H1 (cell line): ENCODE results near the gene MNAT1. TPM values are rescaled to one million over a fixed set of nuclear protein-coding genes. Genes with fewer than 3 reads are reported as not detected.

Experiments
- CTCF ChIA-PET: fragments of 300-600 bp; sonication (Branson Sonifier 250); formaldehyde crosslinking; loops from one replicate; lab custom pipeline; 2021; ENCODE audit not compliant: partially characterized antibody; lab: Charles Lee
- POLR2A ChIA-PET: fragments of 300-600 bp; sonication (Branson Sonifier 250); formaldehyde crosslinking; loops from one replicate; lab custom pipeline; 2021; ENCODE audit warnings: inconsistent platforms; ENCODE audit not compliant: partially characterized antibody; lab: Charles Lee
- DNase-seq, 2 experiments: peaks; one replicate each; pipeline versions ENCODE4 v3.0.0 to v3.0.0-alpha.2; 2010 to 2022; ENCODE audit warnings: low spot score in 2 of 2, low read depth in 1 of 2, mixed read lengths in 1 of 2
- FAIRE-seq: peaks from 2 replicates; lab custom pipeline; 2011; peaks lifted over from hg19 to GRCh38; lab: Jason Lieb, UNC
- H2AFZ ChIP-seq: 2 replicates; pipeline ENCODE4 v1.8.1; 2012; ENCODE audit warnings: low read length, inconsistent platforms
- H2AK5ac ChIP-seq: 2 replicates; pipeline ENCODE4 v1.6.1; 2013; ENCODE audit warnings: low read depth, low read length
- H2BK120ac ChIP-seq: replicated peaks from 2 replicates; pipeline ENCODE3; 2013; ENCODE audit warnings: low read depth, low read length, inconsistent platforms
- H2BK12ac ChIP-seq: 2 replicates; pipeline ENCODE4 v1.6.1; 2013; ENCODE audit warnings: low read depth, low read length
- H2BK15ac ChIP-seq: 2 replicates; pipeline ENCODE4 v1.6.1; 2013; ENCODE audit warnings: low read length
- H2BK20ac ChIP-seq: 2 replicates; pipeline ENCODE4 v1.6.1; 2013; ENCODE audit warnings: low read length
- H2BK5ac ChIP-seq: 2 replicates; pipeline ENCODE4 v1.6.1; 2013; ENCODE audit warnings: low read depth, low read length
- H3K14ac ChIP-seq: 2 replicates; pipeline ENCODE4 v1.6.1; 2013; ENCODE audit warnings: inconsistent platforms; ENCODE audit not compliant: insufficient read length
- H3K18ac ChIP-seq: 2 replicates; pipeline ENCODE4 v1.6.1; 2013; ENCODE audit warnings: low read length; ENCODE audit errors: extremely low read depth
- H3K23ac ChIP-seq: 2 replicates; pipeline ENCODE4 v1.6.1; 2013; ENCODE audit warnings: inconsistent platforms; ENCODE audit not compliant: insufficient read length
- H3K23me2 ChIP-seq: 2 replicates; pipeline ENCODE4 v1.6.1; 2013; ENCODE audit warnings: low read depth, low read length
- H3K27ac ChIP-seq: 2 replicates; pipeline ENCODE4 v1.6.1; 2011; ENCODE audit warnings: low read depth, low read length, inconsistent platforms
- H3K27me3 ChIP-seq, 4 experiments: replicated peaks in 1 of 4; 1 replicate in 1 of 4; 2 replicates in 3 of 4; pipeline versions ENCODE4 v1.6.1 to v1.8.1; 2011 to 2013; ENCODE audit warnings: low read length in 3 of 4, mild to moderate bottlenecking in 3 of 4, inconsistent platforms in 2 of 4, mixed read lengths in 2 of 4, moderate library complexity in 1 of 4; ENCODE audit not compliant: control insufficient read depth in 3 of 4, insufficient read depth in 3 of 4; ENCODE audit errors: extremely low read depth in 1 of 4
- H3K36me3 ChIP-seq, 4 experiments: 2 replicates each; pipeline versions ENCODE4 v1.6.1 to v1.8.1; 2011 to 2013; ENCODE audit warnings: mild to moderate bottlenecking in 4 of 4, low read length in 3 of 4, moderate library complexity in 2 of 4, control low read depth in 1 of 4, inconsistent platforms in 1 of 4; ENCODE audit not compliant: insufficient read depth in 4 of 4, control insufficient read depth in 2 of 4
- H3K4ac ChIP-seq: replicated peaks from 2 replicates; pipeline ENCODE3; 2013; ENCODE audit warnings: low read length, low read depth, mixed read lengths, inconsistent platforms; ENCODE audit not compliant: insufficient read length
- H3K4me1 ChIP-seq, 4 experiments: replicated peaks in 1 of 4; 1 replicate in 1 of 4; 2 replicates in 3 of 4; pipeline versions ENCODE4 v1.6.1 to v1.8.1; 2011 to 2013; ENCODE audit warnings: low read length in 3 of 4, inconsistent platforms in 2 of 4, mixed read lengths in 1 of 4; ENCODE audit not compliant: insufficient read depth in 4 of 4, control insufficient read depth in 3 of 4
- H3K4me2 ChIP-seq, 2 experiments: 2 replicates each; pipeline versions ENCODE4 v1.6.1 to v1.8.1; 2011 to 2013; ENCODE audit warnings: low read depth in 2 of 2, low read length in 2 of 2, control low read depth in 1 of 2, inconsistent platforms in 1 of 2, mild to moderate bottlenecking in 1 of 2; ENCODE audit not compliant: insufficient read depth in 1 of 2
- H3K4me3 ChIP-seq, 4 experiments: fragments of 200-600, 300-600 bp in 1 of 4; sonication (generic), shearing (Covaris generic), sonication (Bioruptor Twin) in 1 of 4; 2 replicates each; pipeline versions ENCODE4 v1.5.1 to v1.8.1; 2011 to 2016; ENCODE audit warnings: low read length in 4 of 4, low read depth in 3 of 4, control low read depth in 2 of 4, inconsistent platforms in 2 of 4, mild to moderate bottlenecking in 2 of 4, mixed read lengths in 1 of 4, moderate library complexity in 1 of 4; ENCODE audit not compliant: insufficient read depth in 2 of 4; ENCODE audit errors: extremely low read depth in 1 of 4
- H3K56ac ChIP-seq: replicated peaks from 2 replicates; pipeline ENCODE3; 2013; ENCODE audit warnings: low read depth, mild to moderate bottlenecking, mixed read lengths, low read length, inconsistent platforms; ENCODE audit not compliant: insufficient read length
- H3K79me1 ChIP-seq: 2 replicates; pipeline ENCODE4 v1.6.1; 2013; ENCODE audit warnings: low read depth, low read length, control low read depth
- H3K79me2 ChIP-seq, 2 experiments: 2 replicates each; pipeline versions ENCODE4 v1.6.1 to v1.8.1; 2012 to 2013; ENCODE audit warnings: low read length in 2 of 2, mild to moderate bottlenecking in 2 of 2, inconsistent platforms in 1 of 2; ENCODE audit not compliant: insufficient read depth in 2 of 2, control insufficient read depth in 1 of 2
- H3K9ac ChIP-seq, 4 experiments: replicated peaks in 1 of 4; 1 replicate in 1 of 4; 2 replicates in 3 of 4; pipeline versions ENCODE4 v1.6.1 to v1.8.1; 2011 to 2013; ENCODE audit warnings: low read depth in 3 of 4, low read length in 3 of 4, control low read depth in 2 of 4, mild to moderate bottlenecking in 2 of 4, moderate library complexity in 2 of 4, inconsistent platforms in 1 of 4; ENCODE audit errors: extremely low read depth in 1 of 4
- H3K9me3 ChIP-seq, 2 experiments: 2 replicates each; pipeline versions ENCODE4 v1.6.1 to v1.8.1; 2012 to 2013; ENCODE audit warnings: mild to moderate bottlenecking in 2 of 2, moderate library complexity in 2 of 2, control low read depth in 1 of 2, inconsistent platforms in 1 of 2, low read depth in 1 of 2, low read length in 1 of 2, mixed read lengths in 1 of 2; ENCODE audit not compliant: insufficient read depth in 2 of 2
- H4K20me1 ChIP-seq, 2 experiments: replicated peaks in 1 of 2; 2 replicates each; pipeline versions ENCODE3 to v1.8.1; 2011 to 2013; ENCODE audit warnings: inconsistent platforms in 2 of 2, low read length in 2 of 2, mild to moderate bottlenecking in 1 of 2; ENCODE audit not compliant: insufficient read depth in 2 of 2, control insufficient read depth in 1 of 2
- H4K5ac ChIP-seq: 2 replicates; pipeline ENCODE4 v1.6.1; 2013; ENCODE audit warnings: low read length, low read depth, mixed read lengths, inconsistent platforms; ENCODE audit not compliant: insufficient read length
- H4K8ac ChIP-seq: 2 replicates; pipeline ENCODE4 v1.8.0; 2013; ENCODE audit warnings: mild to moderate bottlenecking, moderate library complexity, low read length, inconsistent platforms; ENCODE audit not compliant: insufficient read depth; ENCODE audit errors: extremely low read depth
- H4K91ac ChIP-seq: replicated peaks from 2 replicates; pipeline ENCODE3; 2013; ENCODE audit warnings: low read length, mixed read lengths, inconsistent platforms; ENCODE audit not compliant: insufficient read length
- SP1 ChIP-seq: IDR thresholded peaks from 2 replicates; pipeline ENCODE4 v1.6.1; 2011; ENCODE audit warnings: low read depth, low read length
- TCF12 ChIP-seq: IDR thresholded peaks from 2 replicates; pipeline ENCODE4 v1.6.1; 2011; ENCODE audit warnings: low read depth, mild to moderate bottlenecking, low read length
- TEAD4 ChIP-seq: IDR thresholded peaks from 2 replicates; pipeline ENCODE4 v1.6.1; 2012; ENCODE audit warnings: low read depth, low read length, inconsistent platforms, mixed read lengths
- WGBS, 2 experiments: shearing (Covaris generic) in 1 of 2; methylation state at CpG; one replicate each; pipeline versions ENCODE4 v1.1.6 to v1.1.7; 2013 to 2015; ENCODE audit warnings: low lambda C conversion rate in 2 of 2, mixed read lengths in 2 of 2, inconsistent platforms in 1 of 2, low coverage in 1 of 2, missing lambda C conversion rate in 1 of 2; ENCODE audit not compliant: insufficient replicate concordance in 2 of 2, insufficient coverage in 1 of 2, insufficient read length in 1 of 2; ENCODE audit errors: extremely low coverage in 1 of 2, missing lambda C conversion rate in 1 of 2; 5-methylcytosine and 5-hydroxymethylcytosine counted together
- polyA plus RNA-seq, 7 experiments: library from polyadenylated mRNA; depleted of rRNA in 3 of 7; stranded (reverse) in 5 of 7; unstranded in 2 of 7; fragments of >200 nt in 5 of 7; fragments of 200-250 nt in 2 of 7; gene quantifications; 1 replicate in 5 of 7; 2 replicates in 1 of 7; 4 replicates in 1 of 7; pipeline versions ENCODE4 v1.2.1 to v1.2.3, GENCODE V29; 2011 to 2013; ENCODE audit warnings: missing spikeins in 2 of 7, mixed read lengths in 2 of 7
- total RNA-seq: library from RNA; stranded (reverse); fragmentation: NEBNext Ultra II Directional; extraction: Animal tissue kit (Norgen Biotek cat#: 25700); gene quantifications from 2 replicates; pipeline ENCODE4 v1.2.1, GENCODE V29; 2021

MNAT1 gene
- total and polyA plus RNA-seq, 2 of the 8 experiments (the other 6 are each of a cell fraction or from before 2014, with no cell fraction given): 34.7 to 52.1 TPM

GRCh38 chr14:60943637-60944032 lies 209.1 kb downstream of the MNAT1 start:
- H2BK120ac ChIP-seq: no peak overlapping the region
- ChIA-PET POLR2A (no interaction called here), CTCF (no interaction called here)
- no peak overlapping the region for H4K5ac ChIP-seq
- no peaks in the 10 kb centered on the region for H3K9me3 ChIP-seq
- no peaks in the 10 kb centered on the region for H3K23me2 ChIP-seq
- H3K23ac ChIP-seq: no peak overlapping the region
- peaks cover 0 to 2% (median 0%) of the 10 kb centered on the region in 4 experiments; a peak in 1 of 7 replicates for H3K4me1 ChIP-seq
- no peak overlapping the region for H3K18ac ChIP-seq
- H2BK12ac ChIP-seq: no peak overlapping the region
- no peak overlapping the region for H2BK20ac ChIP-seq
- no peak overlapping the region for H3K4ac ChIP-seq
- no peak overlapping the region for H3K14ac ChIP-seq
- H2AFZ ChIP-seq: no peak overlapping the region
- no peak overlapping the region for H3K9ac ChIP-seq
- H3K36me3 ChIP-seq: no peaks in the 10 kb centered on the region
- no peak overlapping the region for H4K91ac ChIP-seq
- no peaks in the 10 kb centered on the region for H3K27me3 ChIP-seq
- H2BK5ac ChIP-seq: no peak overlapping the region
- 84% methylated on average over 1 of the region's 1 CpG; no CpG with 5 or more reads in 1 of the 2 experiments for WGBS, 2 experiments
- FAIRE-seq (no peak), DNase-seq (no peak)
- no peak overlapping the region for H3K56ac ChIP-seq
- H4K8ac ChIP-seq: no peak overlapping the region
- no peak overlapping the region for H2AK5ac ChIP-seq
- H3K79me2 ChIP-seq: no peaks in the 10 kb centered on the region
- TF ChIP-seq SP1: no peak
- no peak for TF ChIP-seq TCF12
- TF ChIP-seq TEAD4: no peak
- no peaks in the 10 kb centered on the region for H4K20me1 ChIP-seq
- no peaks in the 10 kb centered on the region for H3K79me1 ChIP-seq
- H3K4me2 ChIP-seq: no peak overlapping the region
- H3K4me3 ChIP-seq: no peak overlapping the region
- H3K27ac ChIP-seq: no peak overlapping the region
- no peak overlapping the region for H2BK15ac ChIP-seq
